ENCODE measurements around the gene NALF2.

NALF2 gene

GRCh38 chrX:69530306-69530705, 26.2 kb downstream of the NALF2 start:
- DNase-seq, result no peak

GRCh38 chrX:69531031-69531755, 27.1 kb downstream of the NALF2 start:
- DNase-seq, result no peak

- DNase-seq, result no peak
These were observed 31.5 kb downstream of the NALF2 start for GRCh38 chrX:69535661-69536060.

- DNase-seq, result peak; percentile 46
These were observed 34.3 kb downstream of the NALF2 start for GRCh38 chrX:69538321-69538876.

GRCh38 chrX:69539437-69539836, 35.3 kb downstream of the NALF2 start:
- no peak for DNase-seq

GRCh38 chrX:69541956-69542355, 37.8 kb downstream of the NALF2 start:
- DNase-seq, result no peak

GRCh38 chrX:69543572-69543971, 39.4 kb downstream of the NALF2 start:
- DNase-seq, result no peak

GRCh38 chrX:69546417-69546816, 42.3 kb downstream of the NALF2 start:
- no peak for DNase-seq

GRCh38 chrX:69546978-69547377, 42.9 kb downstream of the NALF2 start:
- DNase-seq, result no peak

- DNase-seq, result no peak
These were observed 47.4 kb downstream of the NALF2 start for GRCh38 chrX:69551421-69552009.

- DNase-seq, result no peak
These were observed 48.4 kb downstream of the NALF2 start for GRCh38 chrX:69552512-69552911.
